OCI-LY3 (cell line): ENCODE measurements around the gene SCGB1A1.

Experiments used
- EZH2phosphoT487 ChIP-seq: fragments of 200-600 bp; shearing (Covaris generic); IDR thresholded peaks from 2 replicates; pipeline ENCODE4 v1.6.1; 2018; ENCODE audit warnings: antibody characterized with exemption, mixed run types, low read depth
- TF ChIP-seq, protein P1 (sequence below): fragments of 200-600, 300-600 bp; sonication (generic); IDR thresholded peaks from 2 replicates; pipeline ENCODE4 v1.5.1; 2014; ENCODE audit warnings: antibody characterized with exemption, low read length, low read depth

DNA sequence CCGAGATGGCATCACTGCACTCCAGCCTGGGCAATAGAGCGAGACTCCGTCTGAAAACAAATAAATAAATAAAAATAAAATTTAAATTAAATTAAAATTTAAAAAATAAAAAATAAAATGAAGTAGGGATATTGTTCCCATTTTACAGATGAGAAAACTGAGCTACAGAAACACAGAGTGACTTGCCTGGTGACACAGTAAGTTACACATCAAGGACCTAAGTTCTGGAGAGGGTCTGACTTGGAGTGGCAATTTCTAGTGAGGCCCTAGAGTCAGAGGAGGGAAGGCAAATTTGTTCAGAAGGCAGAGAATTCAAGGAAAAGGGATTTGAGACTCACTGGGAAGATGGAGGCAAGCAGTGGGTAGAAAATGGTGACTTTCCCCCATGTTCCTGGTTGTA lies 2.0 kb downstream of the SCGB1A1 start:
- TF ChIP-seq, protein P1, sequence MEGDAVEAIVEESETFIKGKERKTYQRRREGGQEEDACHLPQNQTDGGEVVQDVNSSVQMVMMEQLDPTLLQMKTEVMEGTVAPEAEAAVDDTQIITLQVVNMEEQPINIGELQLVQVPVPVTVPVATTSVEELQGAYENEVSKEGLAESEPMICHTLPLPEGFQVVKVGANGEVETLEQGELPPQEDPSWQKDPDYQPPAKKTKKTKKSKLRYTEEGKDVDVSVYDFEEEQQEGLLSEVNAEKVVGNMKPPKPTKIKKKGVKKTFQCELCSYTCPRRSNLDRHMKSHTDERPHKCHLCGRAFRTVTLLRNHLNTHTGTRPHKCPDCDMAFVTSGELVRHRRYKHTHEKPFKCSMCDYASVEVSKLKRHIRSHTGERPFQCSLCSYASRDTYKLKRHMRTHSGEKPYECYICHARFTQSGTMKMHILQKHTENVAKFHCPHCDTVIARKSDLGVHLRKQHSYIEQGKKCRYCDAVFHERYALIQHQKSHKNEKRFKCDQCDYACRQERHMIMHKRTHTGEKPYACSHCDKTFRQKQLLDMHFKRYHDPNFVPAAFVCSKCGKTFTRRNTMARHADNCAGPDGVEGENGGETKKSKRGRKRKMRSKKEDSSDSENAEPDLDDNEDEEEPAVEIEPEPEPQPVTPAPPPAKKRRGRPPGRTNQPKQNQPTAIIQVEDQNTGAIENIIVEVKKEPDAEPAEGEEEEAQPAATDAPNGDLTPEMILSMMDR: no peak
- no peak for TF ChIP-seq EZH2phosphoT487
